Erythroblast (primary cell): ENCODE results near the gene RCAN1.

ENCODE experiments used
- GATA1 ChIP-seq: IDR thresholded peaks from 2 replicates; pipeline ENCODE4 v1.6.1; 2011; ENCODE audit warnings: low read depth, mild to moderate bottlenecking, control low read depth, low read length, moderate library complexity
- POLR2A ChIP-seq: IDR thresholded peaks from 2 replicates; pipeline ENCODE4 v1.6.1; 2011; ENCODE audit warnings: mild to moderate bottlenecking, low read length

DNA sequence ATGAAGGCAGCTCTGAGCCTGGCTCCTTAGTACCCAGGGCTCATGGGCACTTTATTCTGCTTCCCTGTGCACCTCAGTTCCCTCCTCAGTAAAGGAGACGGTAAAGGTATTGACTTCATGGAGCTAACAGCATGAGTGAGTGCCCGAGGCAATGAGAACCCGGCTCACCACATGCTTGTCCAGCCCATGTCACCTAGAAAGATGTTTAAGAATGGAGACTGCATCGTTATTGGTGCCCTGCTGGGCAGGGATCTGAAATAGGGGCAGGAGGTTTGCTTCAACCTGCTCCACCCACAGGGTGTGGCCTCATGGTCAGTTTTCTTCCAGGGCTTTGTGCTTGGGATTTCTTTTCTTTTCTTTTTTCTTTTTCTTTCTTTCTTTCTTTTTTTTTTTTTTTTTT lies 95.9 kb downstream of the RCAN1 start:
- no peak for TF ChIP-seq POLR2A
- no peak for TF ChIP-seq GATA1
